GM13976 (cell line): ENCODE results near the gene C20orf144.

Experiments
- DNase-seq: peaks from one replicate; pipeline ENCODE4 v3.0.0; 2012; ENCODE audit warnings: low spot score
- in situ Hi-C: fragments of 300-500 bp; cut with MboI; formaldehyde crosslinking; loops from one replicate; pipeline ENCODE4 v1.12.0; 2022; ENCODE audit warnings: low sequenced_read_pairs, mixed read lengths, inconsistent platforms; ENCODE audit not compliant: unreplicated experiment
- TF ChIP-seq, protein P1 (sequence below): IDR thresholded peaks from 2 replicates; pipeline ENCODE4 v1.5.1; 2012; ENCODE audit warnings: borderline replicate concordance, mild to moderate bottlenecking; ENCODE audit not compliant: insufficient read depth; ENCODE audit errors: extremely low read depth, missing control alignments, control extremely low read depth

The C20orf144 gene

DNA sequence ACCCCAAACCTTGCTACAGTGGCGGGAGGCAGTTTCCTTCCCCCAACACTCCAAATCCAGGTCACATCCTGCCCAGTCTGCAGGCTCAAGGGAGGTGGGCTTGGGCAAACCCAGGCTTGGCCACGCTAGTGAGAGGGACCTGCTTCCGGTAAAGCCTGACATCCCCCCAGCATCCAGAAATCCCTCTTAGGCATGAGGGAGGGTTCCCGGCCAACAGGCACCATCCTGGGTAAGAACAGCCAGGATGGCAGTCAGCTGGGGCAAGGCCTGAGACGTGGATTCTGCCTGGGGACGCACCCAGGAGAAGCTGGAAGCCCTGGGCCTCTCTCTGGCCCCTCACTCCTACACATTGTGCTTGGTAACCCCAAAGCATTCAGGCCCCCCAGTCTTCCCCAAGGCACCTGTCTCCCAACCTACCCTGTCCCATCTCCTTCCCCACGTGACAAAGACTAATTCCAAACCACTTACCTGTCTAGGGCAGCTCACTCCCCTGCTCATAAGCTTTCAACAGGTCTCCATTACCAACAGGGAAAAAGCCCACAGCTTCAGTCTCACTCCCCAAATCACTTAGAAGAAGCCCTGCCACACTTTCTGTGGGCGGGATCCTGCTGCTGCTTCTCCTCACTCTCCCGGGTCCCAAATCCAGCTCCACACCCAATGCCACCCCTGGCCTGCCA lies 2.1 kb downstream of the C20orf144 start:
- in situ Hi-C loops = loop anchor here (10.0 kb wide), 1 partner anchor 209 kb away; no protein-coding TSS in a partner anchor
- TF ChIP-seq, protein P1, sequence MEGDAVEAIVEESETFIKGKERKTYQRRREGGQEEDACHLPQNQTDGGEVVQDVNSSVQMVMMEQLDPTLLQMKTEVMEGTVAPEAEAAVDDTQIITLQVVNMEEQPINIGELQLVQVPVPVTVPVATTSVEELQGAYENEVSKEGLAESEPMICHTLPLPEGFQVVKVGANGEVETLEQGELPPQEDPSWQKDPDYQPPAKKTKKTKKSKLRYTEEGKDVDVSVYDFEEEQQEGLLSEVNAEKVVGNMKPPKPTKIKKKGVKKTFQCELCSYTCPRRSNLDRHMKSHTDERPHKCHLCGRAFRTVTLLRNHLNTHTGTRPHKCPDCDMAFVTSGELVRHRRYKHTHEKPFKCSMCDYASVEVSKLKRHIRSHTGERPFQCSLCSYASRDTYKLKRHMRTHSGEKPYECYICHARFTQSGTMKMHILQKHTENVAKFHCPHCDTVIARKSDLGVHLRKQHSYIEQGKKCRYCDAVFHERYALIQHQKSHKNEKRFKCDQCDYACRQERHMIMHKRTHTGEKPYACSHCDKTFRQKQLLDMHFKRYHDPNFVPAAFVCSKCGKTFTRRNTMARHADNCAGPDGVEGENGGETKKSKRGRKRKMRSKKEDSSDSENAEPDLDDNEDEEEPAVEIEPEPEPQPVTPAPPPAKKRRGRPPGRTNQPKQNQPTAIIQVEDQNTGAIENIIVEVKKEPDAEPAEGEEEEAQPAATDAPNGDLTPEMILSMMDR = no peak
- no peak for DNase-seq

DNA sequence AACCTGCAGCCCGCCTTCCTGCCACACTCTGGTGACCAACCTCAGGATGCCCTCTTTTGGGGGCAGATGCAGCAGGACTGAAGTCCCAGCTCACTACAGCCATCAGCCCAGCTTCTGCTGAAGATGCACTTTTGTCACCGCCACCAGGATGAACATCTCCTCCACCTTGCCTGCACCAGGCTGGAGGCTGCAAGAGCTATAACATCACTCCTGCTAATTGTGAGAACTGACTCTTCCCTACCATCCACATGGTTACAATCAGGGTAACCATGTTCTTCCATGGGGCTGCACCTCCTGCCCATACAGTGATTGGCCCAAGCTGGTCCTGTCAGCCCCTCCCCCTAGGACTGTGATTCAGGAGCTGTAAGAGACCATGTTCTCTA lies 2.6 kb downstream of the C20orf144 start:
- in situ Hi-C loops = loop anchor here (10.0 kb wide), 1 partner anchor 210 kb away; no protein-coding TSS in a partner anchor
- TF ChIP-seq, protein P1 = no peak
- DNase-seq = no peak

DNA sequence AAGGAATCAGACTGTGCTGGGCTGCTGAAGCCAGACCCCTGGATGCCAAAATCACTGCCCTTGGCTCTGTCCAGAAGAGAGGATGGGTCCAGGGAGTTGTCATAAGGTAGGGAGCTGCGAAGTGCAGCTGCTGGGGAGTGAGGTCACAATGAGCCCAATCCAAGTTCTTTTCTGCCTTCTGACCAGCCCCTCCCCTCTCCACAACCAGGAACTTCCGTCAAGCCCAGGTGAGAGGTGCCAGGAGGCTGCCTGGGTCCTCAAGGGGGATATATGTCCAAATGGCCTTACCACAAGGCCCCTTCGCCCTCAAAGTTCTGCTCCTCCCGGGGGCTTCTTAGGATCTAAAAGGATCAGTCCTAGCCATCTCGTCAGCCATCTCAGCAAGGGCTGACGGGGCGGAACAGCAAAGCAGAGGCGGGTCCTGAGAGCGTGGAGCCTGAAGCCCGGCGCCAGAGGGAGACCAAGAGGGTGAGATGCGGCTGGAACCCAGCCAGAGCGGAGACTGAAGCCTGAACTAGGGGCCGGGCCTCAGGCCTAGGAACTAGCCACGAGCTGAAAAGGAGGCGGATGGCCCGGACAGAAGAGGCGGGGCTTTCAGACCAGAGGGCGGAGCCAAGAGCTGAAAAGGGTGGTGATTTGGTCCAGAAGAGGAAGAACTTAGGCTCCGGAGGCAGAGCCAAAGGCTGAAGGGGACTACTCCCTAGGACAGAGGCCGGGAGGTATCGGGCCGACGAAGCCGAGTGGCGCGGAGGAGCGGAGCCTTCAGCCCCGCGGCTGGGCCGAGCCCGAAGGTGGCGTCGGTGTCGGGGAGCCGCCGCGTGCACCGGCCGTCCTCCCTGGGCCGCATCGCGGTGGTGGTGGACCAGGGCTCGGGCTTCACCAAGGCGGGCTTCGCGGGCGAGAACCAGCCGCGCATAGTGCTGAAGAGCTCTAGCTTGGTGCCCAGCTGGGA lies 4.4 kb downstream of the C20orf144 start, which contains the start of gene ACTL10:
ACTL10 (plus strand) TSS at position 651 of the 952 bp plus-strand sequence. CDS start 555 bp downstream, outside the sequence.
- DNase-seq = peak; percentile 95
- in situ Hi-C loops = loop anchor here (10.0 kb wide), 1 partner anchor 212 kb away; no protein-coding TSS in a partner anchor
- TF ChIP-seq, protein P1 = no peak

DNA sequence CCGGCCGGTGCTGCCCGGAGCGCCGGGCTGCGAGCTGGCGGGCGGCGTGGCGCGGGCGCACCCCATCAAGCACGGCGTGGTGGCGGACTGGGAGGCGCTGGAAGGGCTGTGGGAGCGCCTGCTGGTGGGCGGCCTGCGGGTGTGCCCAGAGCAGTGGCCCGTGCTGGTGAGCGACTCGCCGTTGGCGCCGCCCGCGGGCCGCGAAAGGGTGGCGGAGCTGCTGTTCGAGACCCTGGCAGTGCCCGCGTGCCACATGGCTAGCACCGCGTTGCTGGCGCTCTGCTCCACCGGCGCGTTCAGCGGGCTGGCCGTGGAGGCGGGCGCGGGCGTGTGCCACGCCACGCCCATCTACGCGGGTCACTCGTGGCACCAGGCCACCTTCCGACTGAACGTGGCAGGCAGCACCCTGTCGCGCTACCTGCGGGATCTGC lies 5.1 kb downstream of the C20orf144 start:
- in situ Hi-C loops = loop anchor here (10.0 kb wide), 1 partner anchor 212 kb away; no protein-coding TSS in a partner anchor
- DNase-seq = no peak

DNA sequence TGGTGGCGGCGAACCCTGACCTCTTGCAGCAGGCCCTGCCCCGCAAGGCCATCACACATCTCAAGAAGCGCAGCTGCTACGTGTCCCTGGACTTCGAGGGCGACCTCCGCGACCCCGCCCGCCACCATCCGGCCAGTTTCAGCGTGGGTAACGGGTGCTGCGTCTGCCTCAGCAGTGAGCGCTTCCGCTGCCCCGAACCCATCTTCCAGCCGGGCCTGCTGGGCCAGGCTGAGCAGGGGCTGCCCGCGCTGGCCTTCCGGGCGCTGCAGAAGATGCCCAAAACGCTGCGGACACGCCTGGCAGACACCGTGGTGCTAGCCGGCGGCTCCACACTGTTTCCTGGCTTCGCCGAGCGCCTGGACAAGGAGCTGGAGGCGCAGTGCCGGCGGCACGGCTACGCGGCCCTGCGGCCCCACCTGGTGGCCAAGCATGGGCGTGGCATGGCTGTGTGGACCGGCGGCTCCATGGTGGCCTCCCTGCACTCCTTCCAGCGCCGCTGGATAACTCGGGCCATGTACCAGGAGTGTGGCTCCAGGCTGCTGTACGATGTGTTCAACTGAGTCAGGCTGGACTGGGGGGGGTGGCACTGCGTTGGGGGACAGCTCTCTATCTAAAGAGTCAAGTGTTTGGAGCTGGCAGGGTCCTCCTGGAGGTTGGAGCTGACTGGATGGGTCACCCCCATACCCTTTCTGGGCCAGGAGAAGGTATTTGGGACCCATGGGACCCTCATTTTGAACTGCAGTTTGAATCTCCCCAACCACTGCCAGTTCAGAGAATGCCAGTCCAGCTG lies 5.7 kb downstream of the C20orf144 start:
- in situ Hi-C loops = loop anchor here (10.0 kb wide), 1 partner anchor 213 kb away; no protein-coding TSS in a partner anchor
- DNase-seq = peak; percentile 87

More for the DNA sequence above, 5.1 kb downstream of the C20orf144 start:
- TF ChIP-seq, protein P1 = peak; percentile 13

More for the DNA sequence above, 5.7 kb downstream of the C20orf144 start:
- TF ChIP-seq, protein P1 = peak; percentile 98
